ENCODE measurements around the gene GATA6. TPM values are rescaled to one million over a fixed set of nuclear protein-coding genes. Genes with fewer than 3 reads are reported as not detected.

GATA6 gene
- polyA plus RNA-seq, 4 donors = 25.9 to 109 (median 32.4) TPM

GRCh38 chr18:22167471-22168241, 1.7 kb upstream of the GATA6 start:
- FAIRE-seq = no peak

GRCh38 chr18:22168360-22168921, 948 bp upstream of the GATA6 start:
- DNase-seq = peak; percentile 75 to 88

More at GRCh38 chr18:22167471-22168241, 1.7 kb upstream of the GATA6 start:
- Histone ChIP-seq H3K27me3 (ENCODE audit: control insufficient read depth in 3 of 3, insufficient read depth in 3 of 3, low read length in 3 of 3) (peaks cover 0 to 43% (median 33%) of the 10 kb centered on the region in 3 donors), H3K4me3 (ENCODE audit: low read depth in 1 of 3, low read length in 3 of 3) (peak overlapping the region; percentile 25 to 94 (median 94)), H3K9me3 (ENCODE audit: control insufficient read depth in 2 of 2, insufficient read depth in 1 of 2, low read depth in 1 of 2, low read length in 1 of 2) (no peaks in the 10 kb centered on the region), H3K4me1 (ENCODE audit: control insufficient read depth in 3 of 3, insufficient read depth in 2 of 3, low read depth in 1 of 3, low read length in 2 of 3) (peaks cover 0 to 17% (median 0%) of the 10 kb centered on the region in 3 donors), H3K27ac (ENCODE audit: low read depth in 1 of 3, low read length in 2 of 3) (peak overlapping the region; percentile 78 to 99 (median 92)), H3K36me3 (ENCODE audit: control insufficient read depth in 3 of 3, insufficient read depth in 2 of 3, low read depth in 1 of 3, low read length in 3 of 3) (peaks cover 0 to 24% (median 0%) of the 10 kb centered on the region in 3 donors)
- WGBS, 3 donors = 1 to 6% (median 4%) methylated on average over 34 of the region's 34 CpGs
- DNase-seq = peak; percentile 67 to 75

GRCh38 chr18:22169889-22170420, 566 bp downstream of the GATA6 start:
- H3K27ac ChIP-seq (ENCODE audit: low read depth in 1 of 3, low read length in 2 of 3) = peak overlapping the region; percentile 95 to 99 (median 96)
- H3K4me3 ChIP-seq (ENCODE audit: low read depth in 1 of 3, low read length in 3 of 3) = peak overlapping the region; percentile 79 to 94 (median 94)
- FAIRE-seq (no peak), DNase-seq (peak in 1 of 2 donors; percentile 80)
- peaks cover 0 to 45% (median 0%) of the 10 kb centered on the region in 3 donors for H3K36me3 ChIP-seq (ENCODE audit: control insufficient read depth in 3 of 3, insufficient read depth in 2 of 3, low read depth in 1 of 3, low read length in 3 of 3)
- H3K4me1 ChIP-seq (ENCODE audit: control insufficient read depth in 3 of 3, insufficient read depth in 2 of 3, low read depth in 1 of 3, low read length in 2 of 3) = no peaks in the 10 kb centered on the region
- 0 to 1% (median 1%) methylated on average over 48 to 49 of the region's 49 CpGs for WGBS, 3 donors
- H3K9me3 ChIP-seq (ENCODE audit: control insufficient read depth in 2 of 2, insufficient read depth in 1 of 2, low read depth in 1 of 2, low read length in 1 of 2) = no peaks in the 10 kb centered on the region
- peaks cover 0 to 46% (median 30%) of the 10 kb centered on the region in 3 donors for H3K27me3 ChIP-seq (ENCODE audit: control insufficient read depth in 3 of 3, insufficient read depth in 3 of 3, low read length in 3 of 3)

More at GRCh38 chr18:22168360-22168921, 948 bp upstream of the GATA6 start:
- Histone ChIP-seq H3K4me3 (ENCODE audit: low read depth in 1 of 3, low read length in 3 of 3) (peak overlapping the region; percentile 27 to 94 (median 94)), H3K36me3 (ENCODE audit: control insufficient read depth in 3 of 3, insufficient read depth in 2 of 3, low read depth in 1 of 3, low read length in 3 of 3) (peaks cover 0 to 32% (median 0%) of the 10 kb centered on the region in 3 donors), H3K27me3 (ENCODE audit: control insufficient read depth in 3 of 3, insufficient read depth in 3 of 3, low read length in 3 of 3) (peaks cover 0 to 43% (median 33%) of the 10 kb centered on the region in 3 donors), H3K9me3 (ENCODE audit: control insufficient read depth in 2 of 2, insufficient read depth in 1 of 2, low read depth in 1 of 2, low read length in 1 of 2) (no peaks in the 10 kb centered on the region), H3K27ac (ENCODE audit: low read depth in 1 of 3, low read length in 2 of 3) (peak overlapping the region; percentile 62 to 99 (median 95)), H3K4me1 (ENCODE audit: control insufficient read depth in 3 of 3, insufficient read depth in 2 of 3, low read depth in 1 of 3, low read length in 2 of 3) (peaks cover 0 to 11% (median 0%) of the 10 kb centered on the region in 3 donors)
- no peak for FAIRE-seq
- WGBS, 3 donors = 3 to 4% (median 4%) methylated on average over 36 of the region's 36 CpGs

GRCh38 chr18:22170421-22171257, 1.2 kb downstream of the GATA6 start:
- peak overlapping the region; percentile 95 to 99 (median 96) for H3K27ac ChIP-seq (ENCODE audit: low read depth in 1 of 3, low read length in 2 of 3)
- FAIRE-seq (no peak), DNase-seq (peak; percentile 52 to 74)
- H3K36me3 ChIP-seq (ENCODE audit: control insufficient read depth in 3 of 3, insufficient read depth in 2 of 3, low read depth in 1 of 3, low read length in 3 of 3) = peaks cover 0 to 45% (median 0%) of the 10 kb centered on the region in 3 donors
- no peaks in the 10 kb centered on the region for H3K9me3 ChIP-seq (ENCODE audit: control insufficient read depth in 2 of 2, insufficient read depth in 1 of 2, low read depth in 1 of 2, low read length in 1 of 2)
- H3K4me1 ChIP-seq (ENCODE audit: control insufficient read depth in 3 of 3, insufficient read depth in 2 of 3, low read depth in 1 of 3, low read length in 2 of 3) = no peaks in the 10 kb centered on the region
- H3K27me3 ChIP-seq (ENCODE audit: control insufficient read depth in 3 of 3, insufficient read depth in 3 of 3, low read length in 3 of 3) = peaks cover 0 to 43% (median 30%) of the 10 kb centered on the region in 3 donors
- peak overlapping the region; percentile 79 to 94 (median 94) for H3K4me3 ChIP-seq (ENCODE audit: low read depth in 1 of 3, low read length in 3 of 3)
- 0 to 1% (median 1%) methylated on average over 56 to 66 of the region's 66 CpGs for WGBS, 3 donors

- Histone ChIP-seq H3K4me1 (ENCODE audit: control insufficient read depth in 3 of 3, insufficient read depth in 2 of 3, low read depth in 1 of 3, low read length in 2 of 3) (no peaks in the 10 kb centered on the region), H3K27me3 (ENCODE audit: control insufficient read depth in 3 of 3, insufficient read depth in 3 of 3, low read length in 3 of 3) (peaks cover 0 to 34% (median 27%) of the 10 kb centered on the region in 3 donors), H3K36me3 (ENCODE audit: control insufficient read depth in 3 of 3, insufficient read depth in 2 of 3, low read depth in 1 of 3, low read length in 3 of 3) (peaks cover 0 to 48% (median 0%) of the 10 kb centered on the region in 3 donors), H3K9me3 (ENCODE audit: control insufficient read depth in 2 of 2, insufficient read depth in 1 of 2, low read depth in 1 of 2, low read length in 1 of 2) (no peaks in the 10 kb centered on the region), H3K4me3 (ENCODE audit: low read depth in 1 of 3, low read length in 3 of 3) (peak overlapping the region; percentile 79 to 94 (median 94)), H3K27ac (ENCODE audit: low read depth in 1 of 3, low read length in 2 of 3) (peak overlapping the region; percentile 95 to 99 (median 96))
- DNase-seq = peak in 1 of 2 donors; percentile 68
- WGBS, 3 donors = 2 to 4% (median 4%) methylated on average over 50 to 120 of the region's 120 CpGs
- no peak for FAIRE-seq
Observed at GRCh38 chr18:22171258-22172119, 2.1 kb downstream of the GATA6 start.

DNA sequence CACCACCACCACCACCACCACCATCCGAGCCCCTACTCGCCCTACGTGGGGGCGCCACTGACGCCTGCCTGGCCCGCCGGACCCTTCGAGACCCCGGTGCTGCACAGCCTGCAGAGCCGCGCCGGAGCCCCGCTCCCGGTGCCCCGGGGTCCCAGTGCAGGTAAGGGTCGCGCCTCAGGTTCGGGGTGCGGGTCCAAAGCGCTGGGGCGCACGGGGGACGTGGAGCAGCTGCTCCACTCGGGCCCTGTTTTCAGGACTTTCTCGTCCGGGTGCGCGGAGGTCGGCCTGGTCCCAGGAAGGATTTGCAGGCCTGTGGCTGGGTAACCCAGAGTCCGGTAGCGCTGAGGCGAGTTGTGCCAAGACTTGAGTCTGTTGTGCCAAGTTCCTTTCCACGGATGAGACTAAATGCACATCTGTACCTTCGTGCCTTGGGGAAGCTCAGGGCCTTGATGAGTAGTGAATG, 2.8 kb downstream of the GATA6 start:
- no peaks in the 10 kb centered on the region for H3K4me1 ChIP-seq (ENCODE audit: control insufficient read depth in 3 of 3, insufficient read depth in 2 of 3, low read depth in 1 of 3, low read length in 2 of 3)
- peak overlapping the region; percentile 60 to 95 (median 88) for H3K27ac ChIP-seq (ENCODE audit: low read depth in 1 of 3, low read length in 2 of 3)
- FAIRE-seq = no peak
- 10 to 29% (median 22%) methylated on average over 23 to 34 of the region's 34 CpGs for WGBS, 3 donors
- peaks cover 0 to 30% (median 26%) of the 10 kb centered on the region in 3 donors for H3K27me3 ChIP-seq (ENCODE audit: control insufficient read depth in 3 of 3, insufficient read depth in 3 of 3, low read length in 3 of 3)
- no peak for DNase-seq
- no peaks in the 10 kb centered on the region for H3K9me3 ChIP-seq (ENCODE audit: control insufficient read depth in 2 of 2, insufficient read depth in 1 of 2, low read depth in 1 of 2, low read length in 1 of 2)
- H3K36me3 ChIP-seq (ENCODE audit: control insufficient read depth in 3 of 3, insufficient read depth in 2 of 3, low read depth in 1 of 3, low read length in 3 of 3) = peaks cover 0 to 53% (median 0%) of the 10 kb centered on the region in 3 donors
- peak overlapping the region; percentile 79 to 94 (median 86) for H3K4me3 ChIP-seq (ENCODE audit: low read depth in 1 of 3, low read length in 3 of 3)

DNA sequence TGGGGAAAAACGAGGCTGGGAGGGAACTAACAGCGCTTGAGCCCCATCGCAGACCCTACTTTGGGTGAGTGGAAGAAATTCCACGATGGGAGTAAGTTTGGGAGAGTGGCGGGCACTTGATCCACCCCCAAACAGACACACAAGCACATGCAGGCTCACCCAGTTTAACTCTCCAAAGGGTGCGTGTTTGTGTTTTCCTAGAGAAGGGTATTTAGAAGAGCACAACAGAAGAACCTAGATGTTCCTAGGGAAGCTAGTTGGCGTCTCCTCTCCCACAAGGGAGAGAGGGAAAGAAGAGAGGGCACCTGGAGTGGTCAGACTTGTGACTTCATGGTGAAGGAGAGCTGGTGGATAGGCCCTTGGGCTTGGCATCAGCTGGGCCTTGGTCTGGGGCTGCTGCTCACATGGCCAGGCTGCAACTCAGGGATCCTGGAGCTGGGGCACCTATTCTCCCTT, 3.2 kb downstream of the GATA6 start:
- Histone ChIP-seq H3K4me1 (ENCODE audit: control insufficient read depth in 3 of 3, insufficient read depth in 2 of 3, low read depth in 1 of 3, low read length in 2 of 3) (no peaks in the 10 kb centered on the region), H3K4me3 (ENCODE audit: low read depth in 1 of 3, low read length in 3 of 3) (peak overlapping the region; percentile 79 to 94 (median 86)), H3K36me3 (ENCODE audit: control insufficient read depth in 3 of 3, insufficient read depth in 2 of 3, low read depth in 1 of 3, low read length in 3 of 3) (peaks cover 0 to 53% (median 0%) of the 10 kb centered on the region in 3 donors), H3K27me3 (ENCODE audit: control insufficient read depth in 3 of 3, insufficient read depth in 3 of 3, low read length in 3 of 3) (peaks cover 0 to 27% (median 23%) of the 10 kb centered on the region in 3 donors), H3K27ac (ENCODE audit: low read depth in 1 of 3, low read length in 2 of 3) (peak overlapping the region; percentile 60 to 95 (median 88)), H3K9me3 (ENCODE audit: control insufficient read depth in 2 of 2, insufficient read depth in 1 of 2, low read depth in 1 of 2, low read length in 1 of 2) (no peaks in the 10 kb centered on the region)
- 18 to 48% (median 34%) methylated on average over 7 of the region's 7 CpGs for WGBS, 3 donors
- FAIRE-seq = no peak
- peak; percentile 56 to 64 for DNase-seq

Measured in small intestine (tissue), 7 donors.